NCI-H526 (cell line): ENCODE measurements around the gene SCLY.

Experiments
- DNase-seq, 2 experiments: peaks; one replicate each; lab custom pipeline; 2025; lab: John Stamatoyannopoulos, UW

SCLY gene

DNA sequence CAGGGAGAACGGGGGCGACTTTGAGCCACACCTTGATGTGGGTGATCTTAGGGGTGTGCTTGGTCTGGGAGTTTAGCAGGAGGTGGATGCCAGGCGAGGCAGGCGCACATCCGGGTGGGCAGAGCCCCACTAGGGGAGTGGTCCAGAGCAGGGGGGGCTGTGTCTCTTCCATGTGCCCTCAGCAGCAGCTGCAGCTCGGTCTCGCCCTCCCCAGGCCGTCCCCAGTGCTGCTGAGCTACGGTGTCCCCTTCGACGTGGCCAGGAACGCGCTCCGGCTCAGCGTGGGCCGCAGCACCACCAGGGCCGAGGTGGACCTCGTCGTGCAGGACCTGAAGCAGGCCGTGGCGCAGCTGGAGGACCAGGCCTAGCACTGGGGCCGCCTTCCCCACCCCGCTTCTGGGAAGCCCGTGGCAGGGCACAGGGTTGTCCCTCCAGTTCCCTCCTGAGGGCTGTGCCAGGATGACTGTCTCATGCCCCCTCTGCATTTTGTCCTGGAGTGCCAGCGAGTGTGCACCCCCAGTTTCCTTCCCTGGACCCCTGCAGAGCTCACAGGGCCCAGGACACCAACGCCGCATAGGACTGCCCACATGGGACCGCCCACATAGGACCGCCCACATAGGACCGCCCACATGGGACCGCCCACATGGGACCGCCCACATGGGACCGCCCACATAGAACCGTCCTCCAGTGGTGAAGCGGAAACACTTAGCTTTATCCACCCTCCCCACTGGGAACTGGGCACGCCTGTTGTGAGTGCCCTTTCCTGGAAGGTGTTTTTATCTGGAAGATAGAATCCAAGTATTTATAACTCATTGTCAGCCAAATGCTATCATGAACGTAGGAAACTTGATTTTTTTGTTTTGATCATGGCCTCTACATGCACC lies 37.4 kb downstream of the SCLY start:
- peak; percentile 64 to 90 for DNase-seq

DNA sequence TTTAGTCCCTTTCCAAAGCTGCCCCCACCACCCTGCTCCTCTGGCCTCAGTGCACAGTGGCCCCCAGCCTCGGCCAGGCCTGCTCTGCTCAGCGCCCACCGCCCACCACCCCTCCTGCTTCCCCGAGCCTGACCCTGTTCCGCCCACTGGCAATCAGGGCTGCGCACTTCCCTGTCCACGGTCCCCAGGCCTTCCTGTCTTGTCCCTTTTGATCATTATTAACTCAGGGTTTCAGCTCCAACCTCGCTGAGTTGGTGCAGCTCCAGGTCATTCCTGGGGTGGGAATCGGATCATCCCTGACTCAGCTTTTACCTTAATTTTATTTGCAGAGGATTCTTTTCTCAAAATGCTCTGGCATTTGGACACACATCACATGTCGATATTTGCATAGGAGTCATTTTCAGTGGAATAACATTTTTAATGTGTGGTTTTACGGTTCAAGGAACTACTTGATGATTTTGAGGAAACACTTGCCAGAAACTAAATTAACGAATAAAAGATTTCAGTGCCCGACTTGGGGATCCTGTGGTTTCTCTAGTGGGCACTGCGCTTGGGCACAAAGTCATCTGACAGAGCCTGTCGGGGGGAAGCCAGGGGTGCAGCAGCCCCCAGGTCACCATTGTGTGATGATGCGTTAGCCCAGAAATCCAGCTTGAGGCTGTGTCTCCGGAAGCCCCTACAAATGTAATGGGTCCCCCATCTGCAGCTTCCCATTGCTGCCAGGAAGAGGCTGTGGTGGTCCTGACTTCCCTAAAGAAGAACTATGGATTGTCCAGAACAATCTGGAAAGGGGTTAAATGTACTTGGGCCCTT lies 38.3 kb downstream of the SCLY start:
- peak in 1 of 2 experiments; percentile 59 for DNase-seq

DNA sequence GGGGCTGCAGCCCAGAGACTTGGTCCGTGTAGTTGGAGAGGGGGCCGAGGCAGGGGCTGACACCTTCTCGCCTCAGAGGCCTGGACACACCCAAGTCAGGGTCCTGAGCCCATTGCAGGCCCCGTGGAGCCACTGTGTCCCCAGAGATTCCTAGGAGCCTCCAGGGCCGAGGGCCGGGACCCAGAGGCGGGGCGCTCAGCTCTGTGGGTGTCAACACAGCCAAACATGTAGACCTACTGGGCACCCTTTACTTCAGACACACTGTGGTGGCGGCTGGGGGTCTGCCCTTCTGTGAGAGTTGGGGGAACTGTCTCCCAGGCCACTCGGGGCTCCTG lies 38.9 kb downstream of the SCLY start:
- no peak for DNase-seq

DNA sequence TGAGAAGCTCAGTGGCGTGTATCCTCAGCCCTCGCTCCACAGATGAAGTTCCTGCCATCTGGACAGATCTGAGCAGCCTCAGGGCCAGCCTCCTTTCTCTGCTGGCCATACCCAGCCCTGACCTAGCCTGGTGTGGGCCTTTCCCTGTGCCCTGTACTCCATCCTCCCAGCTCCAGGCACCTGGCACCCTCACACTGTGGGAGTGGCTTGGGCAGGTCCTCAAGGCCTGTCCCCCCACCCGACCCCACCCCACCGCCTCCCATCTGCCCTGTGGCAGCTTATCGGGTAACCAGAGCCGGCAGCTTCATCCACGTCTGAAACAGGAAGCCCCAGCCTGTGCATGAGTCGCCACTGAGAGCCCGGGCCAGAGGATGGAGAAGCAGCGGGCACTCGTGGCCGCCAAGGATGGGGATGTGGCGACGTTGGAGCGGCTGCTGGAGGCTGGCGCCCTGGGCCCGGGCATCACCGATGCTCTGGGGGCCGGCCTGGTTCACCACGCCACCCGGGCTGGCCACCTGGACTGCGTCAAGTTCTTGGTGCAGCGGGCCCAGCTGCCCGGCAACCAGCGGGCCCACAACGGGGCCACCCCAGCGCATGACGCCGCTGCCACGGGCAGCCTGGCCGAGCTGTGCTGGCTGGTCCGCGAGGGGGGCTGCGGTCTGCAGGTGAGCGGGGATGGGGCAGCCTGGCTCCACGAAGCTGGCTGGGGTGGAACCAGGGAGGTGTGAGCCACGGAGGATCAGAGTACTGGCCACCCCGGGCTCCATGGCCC lies 39.4 kb downstream of the SCLY start, which contains the start of gene ESPNL:
Gene ESPNL, plus strand, starts transcription at position 292 of the 772 bp plus-strand sequence. Its CDS starts 80 bp downstream, at position 372.
- DNase-seq = no peak

DNA sequence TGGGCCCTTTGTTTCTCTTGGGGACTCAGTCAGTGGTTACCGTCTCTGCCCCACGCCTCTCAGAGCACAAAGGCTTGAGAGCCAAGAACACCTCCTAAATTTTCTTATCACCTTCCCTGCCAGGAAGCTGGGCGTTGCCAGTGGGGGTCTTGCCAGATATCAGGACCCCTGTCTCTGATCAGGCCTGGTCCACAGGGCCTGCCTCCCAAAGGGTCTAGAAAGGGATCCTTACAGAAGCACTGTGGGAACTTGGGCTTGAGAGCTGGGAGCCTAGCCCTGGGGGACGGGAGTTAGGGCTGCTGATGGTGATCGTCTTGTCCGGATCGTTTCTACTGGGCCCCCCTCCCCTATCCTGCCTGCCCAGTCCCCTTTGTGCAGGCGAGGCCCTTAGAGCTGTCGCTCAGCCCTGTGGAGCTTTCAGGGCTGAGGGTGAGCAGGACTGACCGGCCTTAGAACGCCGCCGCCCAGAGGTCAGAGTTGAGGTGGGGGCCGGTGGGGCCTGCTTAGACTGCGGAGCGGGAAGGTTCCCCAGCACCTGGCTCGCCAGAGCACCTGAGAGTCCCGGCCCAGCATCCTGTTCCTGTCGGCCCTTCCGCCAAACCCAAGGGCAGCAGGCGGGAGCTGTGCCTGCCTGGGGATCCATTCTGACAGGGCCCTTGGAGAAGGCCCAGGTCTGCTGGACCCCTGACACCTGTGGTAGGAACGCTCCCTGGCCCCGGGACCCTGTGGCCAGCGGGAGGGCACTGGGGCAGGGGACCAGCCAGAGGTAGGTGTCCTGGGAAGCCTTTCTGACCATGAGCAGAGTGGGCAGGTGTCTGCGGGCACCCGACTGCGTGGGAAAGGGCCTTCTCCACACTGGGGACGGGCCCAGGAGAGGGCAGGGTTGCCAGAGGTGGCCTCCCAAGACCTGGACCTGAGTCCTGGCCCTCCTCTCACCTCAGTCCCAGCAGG lies 40.3 kb downstream of the SCLY start:
- no peak for DNase-seq

DNA sequence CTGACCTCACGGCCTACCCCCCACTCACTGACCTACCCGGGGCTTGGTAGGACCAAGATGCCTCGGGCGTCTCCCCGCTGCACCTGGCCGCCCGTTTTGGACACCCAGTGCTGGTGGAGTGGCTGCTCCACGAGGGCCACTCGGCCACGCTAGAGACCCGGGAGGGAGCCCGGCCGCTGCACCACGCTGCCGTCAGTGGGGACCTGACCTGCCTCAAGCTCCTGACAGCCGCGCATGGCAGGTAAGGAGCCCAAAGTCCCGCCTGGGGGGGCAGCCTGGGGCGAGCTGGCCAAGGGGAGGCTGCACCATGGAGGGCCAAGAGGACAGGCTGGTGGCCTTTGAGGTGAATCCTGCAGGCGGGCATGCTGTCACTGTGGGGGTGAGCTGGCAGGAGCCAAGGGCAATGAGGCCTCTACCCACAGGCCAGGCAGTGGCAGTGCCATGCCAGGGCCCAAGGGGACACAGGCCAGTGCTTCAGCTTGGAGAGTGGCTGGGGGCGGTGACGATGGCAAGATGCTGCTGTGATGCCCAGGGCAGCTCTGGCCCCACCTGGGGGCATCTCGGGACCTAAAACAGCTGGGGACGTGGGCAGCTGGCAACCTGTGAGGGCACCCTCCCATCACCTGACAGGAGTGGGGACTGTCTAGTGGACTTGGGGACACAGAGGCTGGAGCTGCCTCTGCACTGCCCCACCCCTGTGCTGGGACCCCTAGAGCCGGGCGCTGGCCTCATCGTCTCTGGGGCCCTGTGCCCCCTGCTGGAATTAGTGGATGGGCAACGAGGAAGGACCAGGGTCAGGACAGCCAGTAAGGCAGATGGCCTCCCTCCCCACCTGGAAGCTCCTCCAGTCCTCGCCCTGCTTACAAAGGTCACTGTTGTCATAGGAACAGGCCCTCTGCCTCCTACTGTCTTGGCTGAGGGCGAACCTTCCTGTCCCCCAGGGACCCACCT lies 41.4 kb downstream of the SCLY start:
- DNase-seq = no peak

DNA sequence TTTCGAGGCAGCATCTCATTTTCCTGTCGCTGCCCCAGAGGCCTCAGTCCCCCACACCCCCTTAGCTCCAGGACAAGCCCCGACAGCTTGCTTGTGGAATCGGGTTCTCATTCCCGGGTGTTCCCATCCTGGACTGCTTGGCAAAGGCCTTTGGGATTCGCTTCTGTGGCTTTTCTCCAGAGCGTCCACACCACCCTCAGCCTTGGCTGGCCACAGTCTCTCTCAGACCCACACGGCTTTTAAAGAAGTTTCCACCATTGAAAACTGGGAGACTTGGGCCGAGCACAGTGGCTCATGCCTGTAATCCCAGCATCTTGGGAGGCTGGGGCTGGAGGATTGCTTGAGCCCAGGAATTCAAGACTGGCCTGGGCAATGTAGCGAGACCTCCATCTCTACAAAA lies 42.1 kb downstream of the SCLY start:
- no peak for DNase-seq

DNA sequence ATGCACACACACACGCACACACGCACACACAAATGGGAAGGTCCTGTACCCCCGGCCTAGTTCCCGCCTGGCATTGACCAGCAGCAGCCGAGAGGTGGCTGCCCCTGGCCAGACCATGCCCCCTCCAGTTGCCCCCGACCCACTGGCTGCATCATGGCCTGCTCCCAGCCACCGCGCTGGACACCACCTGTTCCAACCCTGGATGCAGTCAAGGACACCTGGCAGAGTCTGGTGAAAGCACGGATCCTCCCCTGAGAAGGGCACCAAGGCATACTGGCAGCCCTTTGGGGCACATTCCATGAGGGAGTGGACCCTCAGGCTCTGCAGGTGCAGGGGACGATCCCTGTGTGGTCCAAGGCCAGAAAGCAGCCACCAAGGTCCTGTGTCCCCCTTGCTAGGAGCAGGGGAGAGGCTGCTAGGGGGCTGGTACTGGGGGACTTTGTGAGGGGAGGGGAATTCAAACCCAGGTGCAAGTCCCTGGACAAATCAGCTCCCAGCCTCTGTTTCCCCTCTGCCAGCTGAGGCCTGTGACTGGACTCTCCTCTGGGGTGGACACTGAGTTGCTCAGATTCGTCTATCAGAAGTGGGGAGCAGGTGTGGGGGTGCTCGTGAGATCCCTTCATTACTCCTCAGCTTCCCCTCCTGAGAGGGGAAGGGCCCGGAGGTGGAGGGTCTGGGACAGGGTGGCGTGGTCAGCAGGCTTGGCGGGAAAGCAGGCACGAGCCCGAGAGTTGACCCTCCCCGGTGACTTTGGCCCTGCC lies 42.8 kb downstream of the SCLY start:
- no peak for DNase-seq

DNA sequence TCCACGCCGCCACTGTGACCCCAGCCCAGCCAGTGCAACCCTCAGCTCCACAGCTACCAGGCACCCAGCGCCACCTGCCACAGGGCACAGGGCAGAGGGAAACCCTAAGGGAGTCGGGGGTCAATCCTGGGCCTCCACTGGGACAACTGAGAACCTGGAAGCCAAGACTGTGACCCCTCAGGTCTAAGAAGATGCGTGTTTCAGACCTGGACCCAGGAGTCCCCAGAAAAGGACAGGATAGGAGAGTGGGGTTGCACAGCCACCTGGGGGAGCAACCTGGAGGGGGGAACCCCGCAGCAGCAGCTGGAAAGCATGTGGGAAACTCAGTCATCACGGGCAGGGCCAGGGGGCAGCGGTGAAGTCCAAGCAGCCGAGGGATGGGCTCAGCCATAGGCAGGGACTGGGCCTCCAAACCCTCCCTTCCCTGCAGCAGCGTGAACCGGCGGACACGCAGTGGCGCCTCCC lies 43.5 kb downstream of the SCLY start:
- no peak for DNase-seq

DNA sequence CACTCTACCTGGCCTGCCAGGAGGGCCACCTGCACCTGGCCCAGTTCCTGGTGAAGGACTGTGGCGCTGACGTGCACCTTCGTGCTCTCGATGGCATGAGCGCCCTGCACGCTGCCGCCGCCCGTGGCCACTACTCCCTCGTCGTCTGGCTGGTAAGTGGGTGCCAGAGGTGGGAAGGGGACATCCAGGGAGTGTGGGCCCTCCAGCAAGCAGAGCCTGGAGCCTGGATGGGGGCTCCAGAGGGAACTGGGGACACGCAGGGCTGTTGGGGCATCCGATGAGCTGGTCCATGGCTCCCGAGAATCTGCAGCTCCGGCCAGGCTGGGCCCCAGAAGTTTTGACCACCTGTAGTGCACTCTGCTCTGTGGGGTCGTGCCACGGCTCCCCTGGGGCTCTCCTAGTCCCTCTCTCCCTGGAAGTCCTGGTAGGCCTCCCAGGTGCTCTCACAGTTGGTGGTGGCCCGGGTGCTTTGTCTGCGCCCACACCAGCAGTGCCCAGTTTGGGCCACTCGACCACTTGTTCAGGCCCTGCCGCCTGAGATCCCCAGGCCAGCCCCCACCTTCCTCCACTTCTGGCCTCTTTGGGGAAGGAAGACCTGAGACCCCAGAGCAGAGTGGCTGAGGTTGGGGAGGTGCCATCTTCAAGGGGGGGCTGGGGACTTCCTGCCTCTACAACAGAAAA lies 44.0 kb downstream of the SCLY start:
- DNase-seq = no peak

DNA sequence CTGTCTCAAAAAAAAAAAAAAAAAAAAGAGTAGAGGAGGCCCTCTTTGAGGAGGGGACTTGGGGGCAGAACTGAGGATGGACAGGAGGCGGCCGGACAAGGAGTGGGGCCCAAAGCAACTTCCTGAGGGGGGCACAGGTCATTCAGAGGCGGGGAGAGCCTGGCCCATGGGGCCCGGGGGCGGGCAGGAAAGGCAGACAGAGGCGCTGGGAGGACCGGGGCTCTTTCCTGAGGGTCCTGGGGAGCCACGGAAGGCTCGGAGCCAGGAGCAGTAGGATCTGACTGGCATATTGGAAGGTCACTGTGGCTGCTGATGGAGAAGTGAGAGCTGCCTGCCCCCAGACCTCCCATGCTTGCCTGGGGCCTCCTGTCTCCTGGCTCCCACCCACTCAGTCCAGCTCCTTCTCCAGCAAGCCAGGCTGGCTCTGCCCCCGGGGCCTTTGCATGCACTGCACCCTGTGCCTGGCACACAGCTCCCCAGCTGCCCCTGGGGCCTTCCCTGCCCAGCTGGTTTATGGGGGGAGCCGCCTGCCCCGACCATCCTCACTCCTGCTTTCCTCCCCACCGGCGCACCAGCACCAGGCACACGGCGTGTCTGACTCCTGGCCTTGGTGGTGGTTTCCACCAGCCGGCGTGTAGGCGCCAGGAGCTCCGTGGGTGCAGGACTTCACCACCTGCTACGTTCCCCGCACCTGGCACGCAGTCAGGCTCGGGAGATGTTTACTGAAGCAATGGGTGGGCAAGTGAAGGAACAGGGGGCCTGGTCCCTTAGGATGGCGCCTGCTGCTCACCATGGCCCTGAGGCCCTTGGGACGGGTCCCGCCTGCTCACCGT lies 44.9 kb downstream of the SCLY start:
- DNase-seq = no peak

DNA sequence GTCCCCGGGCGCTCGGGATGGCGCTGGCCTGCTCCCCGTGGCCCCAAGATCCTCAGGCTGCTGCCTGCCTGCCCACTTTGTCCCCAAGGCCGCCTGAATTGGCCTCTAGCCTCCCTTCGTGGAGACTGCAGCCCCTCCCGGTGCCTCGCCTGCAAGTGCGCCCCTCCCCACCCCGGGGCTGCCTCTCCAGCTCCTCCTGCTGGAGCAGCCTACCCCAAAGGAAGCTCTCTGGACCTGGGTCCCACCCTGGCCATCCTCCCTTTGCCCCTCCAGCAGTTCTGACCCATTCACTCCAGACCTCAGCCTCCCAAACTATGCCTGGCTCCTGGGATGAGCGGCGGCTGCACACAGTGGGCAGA lies 45.5 kb downstream of the SCLY start:
- DNase-seq = no peak

DNA sequence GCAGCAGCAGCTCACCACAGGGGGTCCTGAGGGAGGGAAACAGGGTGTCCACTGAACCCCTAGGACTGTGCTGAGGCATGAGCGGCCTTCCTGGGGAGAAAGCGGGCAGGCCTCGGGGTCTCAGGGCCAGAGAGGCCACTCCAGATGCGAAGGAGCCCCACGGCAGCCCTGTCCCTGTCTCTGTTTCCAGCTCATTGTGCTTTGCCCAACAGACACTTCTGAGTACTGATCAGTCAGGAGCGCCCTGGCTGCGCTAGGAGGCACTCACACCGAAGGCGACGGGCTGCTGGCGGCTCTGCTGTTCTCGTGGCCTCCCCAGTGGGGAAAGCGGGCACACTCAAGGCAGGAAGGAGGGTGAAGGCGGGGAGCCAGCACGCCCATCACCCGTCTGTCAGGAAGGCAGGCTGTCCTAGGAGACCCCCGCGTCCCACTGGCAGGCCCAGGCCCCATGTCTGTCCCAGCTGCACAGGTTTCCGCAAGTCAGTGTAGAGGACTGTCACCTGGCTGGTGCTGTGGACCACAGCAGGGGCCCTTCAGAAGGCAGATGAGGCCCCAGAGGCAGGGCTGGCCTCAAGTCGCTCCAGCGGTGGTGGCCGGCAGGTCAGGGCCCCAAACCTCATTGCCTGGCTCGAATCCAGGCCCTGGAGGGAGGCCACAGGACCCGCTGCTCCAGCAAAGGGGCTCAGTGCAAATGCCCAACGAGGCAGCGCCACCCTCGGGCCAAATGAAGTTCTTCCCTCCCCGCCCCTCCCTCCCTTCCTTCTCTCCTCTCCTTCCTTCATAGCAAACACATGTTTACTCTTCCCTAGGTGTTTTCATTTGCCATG lies 46.1 kb downstream of the SCLY start:
- DNase-seq = peak in 1 of 2 experiments; percentile 74

DNA sequence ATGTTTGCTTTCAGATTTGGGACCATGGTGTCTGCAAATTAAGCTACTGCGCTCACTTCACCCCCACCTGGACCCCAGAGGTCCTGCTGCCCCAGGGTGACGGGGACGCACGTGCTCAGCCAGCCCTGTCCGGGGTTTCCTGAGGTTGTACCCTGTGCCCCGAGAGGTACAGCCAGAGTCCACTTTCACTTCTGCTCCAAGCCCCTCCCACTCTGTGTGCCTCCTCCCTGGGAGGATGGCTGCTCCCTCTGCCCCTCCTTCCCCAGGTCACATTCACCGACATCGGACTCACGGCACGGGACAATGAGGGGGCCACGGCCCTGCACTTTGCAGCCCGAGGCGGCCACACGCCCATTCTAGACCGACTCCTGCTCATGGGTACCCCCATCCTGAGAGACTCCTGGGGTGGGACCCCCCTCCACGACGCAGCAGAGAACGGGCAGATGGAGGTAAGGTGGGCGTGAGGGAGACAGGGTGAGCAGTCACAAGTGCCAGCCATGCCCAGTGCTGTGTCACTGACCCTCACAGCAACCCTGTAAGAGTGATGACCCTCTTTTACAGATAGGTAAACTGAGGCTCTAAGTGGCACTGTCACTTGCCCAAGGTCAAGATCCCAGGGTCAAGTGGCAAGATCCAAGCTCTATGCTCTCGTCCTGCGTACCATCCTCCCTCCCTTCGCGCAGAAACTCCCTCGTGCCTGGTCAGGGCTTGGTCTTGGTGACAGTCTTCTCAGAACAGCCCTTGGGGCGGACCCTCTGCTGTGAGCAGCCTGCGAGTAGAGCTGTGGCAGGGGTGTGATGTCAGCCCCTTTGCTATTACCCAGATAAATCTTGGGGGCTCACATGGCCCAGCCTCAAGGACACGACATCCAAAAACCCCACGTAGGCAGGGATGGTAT lies 47.0 kb downstream of the SCLY start:
- DNase-seq = no peak

DNA sequence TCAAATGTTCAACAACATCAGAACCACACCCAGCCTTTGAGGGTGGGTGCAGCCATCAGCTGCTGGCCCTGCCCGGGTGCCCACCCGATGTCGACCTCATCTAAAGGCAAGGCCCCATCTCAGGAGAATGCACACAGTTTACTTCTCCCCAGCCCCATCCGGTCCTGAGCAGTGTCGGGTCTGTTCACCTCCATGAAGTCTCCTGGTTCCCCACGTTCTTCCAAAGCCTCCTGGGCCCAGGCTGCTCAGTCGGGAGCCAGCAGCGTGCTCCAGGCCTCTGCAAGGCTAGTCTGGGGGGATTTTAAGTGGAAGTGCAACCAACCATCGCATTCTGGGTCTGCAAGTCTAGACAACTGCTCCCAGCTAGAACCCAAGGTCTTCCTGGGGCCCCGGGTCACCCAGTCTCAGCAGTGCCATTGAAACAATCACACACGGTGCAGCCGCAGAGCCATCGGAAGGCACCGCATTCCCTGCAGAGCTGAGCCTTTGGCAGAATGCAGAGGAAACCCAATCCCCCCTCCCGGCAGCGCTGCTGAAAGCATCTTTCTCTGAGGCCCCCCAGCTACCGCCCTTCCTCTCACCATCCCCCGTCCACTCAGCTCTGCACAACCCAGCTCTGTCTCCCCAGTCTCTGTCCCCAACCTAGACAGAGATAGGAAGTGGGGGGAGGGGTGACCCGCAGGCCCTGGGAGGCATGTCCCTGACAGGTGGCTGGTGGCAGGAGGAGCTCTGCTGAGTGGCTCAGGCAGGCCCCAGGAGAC lies 47.8 kb downstream of the SCLY start:
- peak in 1 of 2 experiments; percentile 51 for DNase-seq
